ENCODE measurements around the gene ATP9A.
"Not testable (repeated sequence)": the region's sequence is repeated elsewhere in the genome, so short reads cannot be mapped to it uniquely, and the experiment has no call there.

ATP9A gene

DNA sequence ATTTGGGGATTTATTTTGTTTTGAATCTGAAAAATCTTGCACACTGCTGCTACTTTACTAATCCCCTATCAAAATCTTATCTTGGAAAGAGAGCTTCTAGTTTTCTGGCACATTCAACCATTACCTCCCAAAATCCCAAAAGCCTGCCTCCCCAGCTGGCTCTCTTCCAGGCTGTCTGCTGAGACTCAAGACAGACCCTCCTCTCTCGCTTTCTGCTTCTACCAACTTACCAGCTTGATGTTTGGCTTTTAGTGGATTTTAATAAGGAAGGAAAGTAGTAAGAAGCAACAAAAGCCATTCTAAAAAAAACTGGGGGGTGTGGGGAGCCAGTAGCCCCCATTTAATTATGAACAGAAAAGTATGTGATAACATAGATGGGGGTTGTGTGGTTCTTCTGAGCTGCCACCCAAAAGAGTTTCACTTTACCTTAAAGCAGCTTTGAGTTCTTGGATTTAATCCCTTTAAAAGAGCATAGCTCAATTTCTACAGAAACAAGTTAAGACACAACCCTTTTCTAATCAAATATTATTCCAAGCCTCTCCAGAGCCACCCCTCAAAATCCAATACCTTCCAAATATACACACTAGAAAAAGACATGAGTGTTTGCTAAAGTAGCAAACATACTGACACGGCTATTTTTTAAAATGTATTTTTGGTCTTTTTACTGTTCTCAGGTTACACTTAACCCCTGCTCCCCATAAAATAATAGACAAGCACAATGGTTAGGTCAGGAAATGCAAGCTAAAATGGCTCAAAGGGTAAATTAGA lies 71.7 kb downstream of the ATP9A start:
- Histone ChIP-seq H3K4me1 (ENCODE audit: control insufficient read depth, insufficient read depth, low read length, poor library complexity, severe bottlenecking) (no peaks in the 10 kb centered on the region), H3K9me3 (ENCODE audit: control insufficient read depth, low read length) (no peaks in the 10 kb centered on the region), H3K27ac (ENCODE audit: insufficient read depth, low read length, poor library complexity, severe bottlenecking) (no peak overlapping the region), H3K27me3 (replicated peaks; ENCODE audit: control insufficient read depth, insufficient read depth, low read length, poor library complexity, severe bottlenecking) (peaks cover 3% of the 10 kb centered on the region), H3K36me3 (ENCODE audit: control insufficient read depth, insufficient read depth, low read length) (no peaks in the 10 kb centered on the region), H3K4me3 (ENCODE audit: insufficient read depth, low read depth, low read length, poor library complexity, severe bottlenecking) (no peak overlapping the region)
- no peak for DNase-seq

DNA sequence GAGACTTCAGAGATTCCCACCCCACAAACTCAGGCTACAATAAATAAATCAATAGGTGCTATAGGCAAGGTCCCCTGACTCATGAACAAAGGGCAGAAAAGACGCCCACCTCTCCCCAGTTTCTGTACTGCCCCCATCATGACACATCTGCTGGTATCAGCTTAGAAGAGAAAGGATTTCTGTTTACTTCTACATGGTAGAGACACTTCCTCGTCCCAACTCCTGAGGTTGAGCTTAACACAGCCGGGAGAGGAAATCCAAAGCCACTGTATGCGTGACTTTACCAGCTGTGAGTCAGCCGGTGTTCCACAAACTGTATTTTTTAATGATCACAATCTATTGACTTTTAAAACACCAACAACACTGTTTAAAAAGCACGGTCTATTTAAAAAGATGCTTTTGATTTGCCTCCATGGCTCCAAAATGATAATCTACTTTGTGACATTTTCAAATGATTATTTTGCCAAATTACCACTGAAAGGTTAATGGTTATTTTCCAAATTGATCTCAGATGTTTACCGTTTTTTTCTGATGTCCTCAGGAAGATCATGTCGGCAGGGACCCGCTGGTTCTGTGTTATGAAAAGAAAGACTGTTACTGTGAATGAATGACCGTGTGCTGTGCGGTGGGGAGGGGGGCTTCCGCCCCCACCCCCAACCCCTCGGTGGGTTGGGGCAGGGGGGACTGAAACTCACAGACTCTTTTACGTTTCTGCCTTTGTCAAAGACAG lies 72.5 kb downstream of the ATP9A start:
- Histone ChIP-seq H3K27ac (ENCODE audit: insufficient read depth, low read length, poor library complexity, severe bottlenecking) (no peak overlapping the region), H3K9me3 (ENCODE audit: control insufficient read depth, low read length) (no peaks in the 10 kb centered on the region), H3K36me3 (ENCODE audit: control insufficient read depth, insufficient read depth, low read length) (no peaks in the 10 kb centered on the region), H3K4me3 (ENCODE audit: insufficient read depth, low read depth, low read length, poor library complexity, severe bottlenecking) (no peak overlapping the region), H3K27me3 (replicated peaks; ENCODE audit: control insufficient read depth, insufficient read depth, low read length, poor library complexity, severe bottlenecking) (peaks cover 3% of the 10 kb centered on the region), H3K4me1 (ENCODE audit: control insufficient read depth, insufficient read depth, low read length, poor library complexity, severe bottlenecking) (no peaks in the 10 kb centered on the region)
- no peak for DNase-seq

DNA sequence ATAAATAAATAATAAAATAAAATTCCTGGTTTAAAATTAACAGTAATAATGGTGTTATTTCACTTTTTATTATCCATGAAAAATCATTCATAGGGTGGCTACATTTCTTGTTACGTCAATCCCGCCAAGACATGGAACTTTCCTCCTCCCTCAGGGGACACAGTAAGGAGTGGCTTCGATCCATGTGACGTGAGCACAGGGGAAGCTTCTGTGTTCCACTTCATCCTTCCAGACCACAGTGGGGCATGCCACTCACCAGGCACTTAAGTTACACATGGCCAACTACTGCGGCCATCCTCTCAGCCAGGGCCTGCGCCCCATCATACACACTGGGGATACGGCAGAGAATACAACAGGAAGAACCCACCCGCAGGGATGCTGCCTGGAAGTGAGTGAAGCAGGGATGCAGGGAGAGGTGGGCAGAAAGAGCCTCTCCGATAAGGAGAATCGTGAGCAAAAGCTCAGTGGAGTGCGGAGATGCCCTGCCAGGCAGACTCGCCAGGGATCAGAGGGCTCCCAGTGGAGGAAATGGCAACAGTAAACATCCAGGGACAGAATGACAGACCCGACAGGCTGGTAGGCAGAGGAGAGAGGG lies 75.3 kb downstream of the ATP9A start:
- DNase-seq, result no peak
- Histone ChIP-seq H3K9me3 (ENCODE audit: control insufficient read depth, low read length) (no peaks in the 10 kb centered on the region), H3K4me1 (ENCODE audit: control insufficient read depth, insufficient read depth, low read length, poor library complexity, severe bottlenecking) (no peaks in the 10 kb centered on the region), H3K27ac (ENCODE audit: insufficient read depth, low read length, poor library complexity, severe bottlenecking) (no peak overlapping the region), H3K27me3 (replicated peaks; ENCODE audit: control insufficient read depth, insufficient read depth, low read length, poor library complexity, severe bottlenecking) (peaks cover under 1% of the 10 kb centered on the region), H3K4me3 (ENCODE audit: insufficient read depth, low read depth, low read length, poor library complexity, severe bottlenecking) (no peak overlapping the region), H3K36me3 (ENCODE audit: control insufficient read depth, insufficient read depth, low read length) (no peaks in the 10 kb centered on the region)

DNA sequence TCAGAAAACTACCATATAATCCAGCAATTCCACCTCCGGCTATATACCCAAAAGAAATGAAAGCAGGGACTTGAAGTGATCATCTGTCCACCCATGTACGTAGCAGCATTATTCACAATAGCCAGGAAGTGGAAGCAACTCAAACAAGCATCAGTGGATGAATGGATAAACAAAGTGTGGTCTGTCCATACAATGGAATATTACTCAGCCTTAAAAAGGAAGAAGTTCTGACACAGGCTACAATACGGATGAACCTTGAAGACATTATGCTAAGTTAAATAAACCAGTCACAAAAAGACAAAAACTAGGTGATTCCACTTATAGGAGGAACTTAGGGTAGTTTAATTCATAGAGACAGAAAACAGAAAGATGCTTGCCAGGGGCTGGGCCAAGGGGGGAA lies 76.5 kb downstream of the ATP9A start:
- H3K27me3 ChIP-seq (replicated peaks; ENCODE audit: control insufficient read depth, insufficient read depth, low read length, poor library complexity, severe bottlenecking), result no peaks in the 10 kb centered on the region

DNA sequence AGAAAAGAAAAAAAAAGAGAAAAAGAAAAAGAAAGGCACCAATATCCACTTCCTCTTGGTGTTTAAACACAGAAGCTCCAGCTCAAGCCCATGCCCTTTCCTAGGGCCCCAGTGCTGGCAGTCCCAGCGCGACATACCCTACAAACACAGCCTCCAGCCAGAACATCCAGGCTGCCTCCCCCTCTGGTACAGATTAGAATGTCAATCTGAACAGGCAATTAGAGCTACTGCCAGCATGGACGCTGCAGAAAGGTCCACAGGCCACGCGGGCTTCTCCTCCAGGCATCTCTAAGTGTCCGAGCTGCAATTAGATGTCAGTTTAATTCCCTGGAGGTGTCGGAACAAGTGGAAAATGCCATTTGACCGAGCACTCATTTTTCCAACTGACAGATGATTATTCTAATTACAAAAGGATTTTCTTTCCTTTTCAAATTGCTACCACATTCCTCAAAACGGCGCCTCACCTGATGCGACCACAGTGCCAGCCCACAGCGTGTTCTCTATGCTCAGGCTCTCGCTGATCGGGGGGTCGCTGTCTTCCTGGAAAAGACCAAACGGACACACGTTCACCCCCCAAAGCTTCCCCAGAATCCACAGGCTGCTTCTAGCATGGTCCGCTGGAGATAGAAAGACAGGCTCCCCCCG lies 79.5 kb downstream of the ATP9A start:
- H3K27me3 ChIP-seq (replicated peaks; ENCODE audit: control insufficient read depth, insufficient read depth, low read length, poor library complexity, severe bottlenecking), result no peaks in the 10 kb centered on the region
- no peak for DNase-seq
- no peaks in the 10 kb centered on the region for H3K9me3 ChIP-seq (ENCODE audit: control insufficient read depth, low read length)
- no peaks in the 10 kb centered on the region for H3K4me1 ChIP-seq (ENCODE audit: control insufficient read depth, insufficient read depth, low read length, poor library complexity, severe bottlenecking)
- H3K27ac ChIP-seq (ENCODE audit: insufficient read depth, low read length, poor library complexity, severe bottlenecking), result no peak overlapping the region
- no peak overlapping the region for H3K4me3 ChIP-seq (ENCODE audit: insufficient read depth, low read depth, low read length, poor library complexity, severe bottlenecking)
- H3K36me3 ChIP-seq (ENCODE audit: control insufficient read depth, insufficient read depth, low read length), result no peaks in the 10 kb centered on the region

More for the DNA sequence above, 76.5 kb downstream of the ATP9A start:
- no peaks in the 10 kb centered on the region for H3K4me1 ChIP-seq (ENCODE audit: control insufficient read depth, insufficient read depth, low read length, poor library complexity, severe bottlenecking)
- DNase-seq, result no peak
- H3K4me3 ChIP-seq (ENCODE audit: insufficient read depth, low read depth, low read length, poor library complexity, severe bottlenecking), result no peak overlapping the region
- H3K9me3 ChIP-seq (ENCODE audit: control insufficient read depth, low read length), result no peaks in the 10 kb centered on the region
- no peaks in the 10 kb centered on the region for H3K36me3 ChIP-seq (ENCODE audit: control insufficient read depth, insufficient read depth, low read length)
- no peak overlapping the region for H3K27ac ChIP-seq (ENCODE audit: insufficient read depth, low read length, poor library complexity, severe bottlenecking)

DNA sequence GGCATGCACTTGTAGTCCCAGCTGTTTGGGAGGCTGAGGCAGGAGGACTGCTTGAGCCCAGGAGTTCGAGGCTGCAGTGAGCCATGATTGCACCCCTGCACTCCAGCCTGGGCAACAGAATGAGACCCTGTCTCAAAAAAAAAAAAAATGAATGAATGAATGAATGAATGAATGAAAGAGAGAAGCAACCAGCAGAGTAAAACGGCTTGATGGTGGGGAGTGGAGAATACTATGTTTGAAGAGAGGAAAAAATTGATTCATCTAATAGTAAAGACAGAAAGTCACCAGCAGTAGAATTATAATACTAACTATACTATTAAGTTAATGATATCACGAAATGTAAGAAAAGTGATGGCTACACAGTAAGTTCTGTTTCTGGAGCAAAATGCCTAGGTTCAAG lies 80.6 kb downstream of the ATP9A start:
- H3K27me3 ChIP-seq (replicated peaks; ENCODE audit: control insufficient read depth, insufficient read depth, low read length, poor library complexity, severe bottlenecking), result no peaks in the 10 kb centered on the region
- no peaks in the 10 kb centered on the region for H3K4me1 ChIP-seq (ENCODE audit: control insufficient read depth, insufficient read depth, low read length, poor library complexity, severe bottlenecking)
- no peaks in the 10 kb centered on the region for H3K36me3 ChIP-seq (ENCODE audit: control insufficient read depth, insufficient read depth, low read length)
- no peak for DNase-seq
- no peak overlapping the region for H3K4me3 ChIP-seq (ENCODE audit: insufficient read depth, low read depth, low read length, poor library complexity, severe bottlenecking)
- H3K9me3 ChIP-seq (ENCODE audit: control insufficient read depth, low read length), result no peaks in the 10 kb centered on the region
- H3K27ac ChIP-seq (ENCODE audit: insufficient read depth, low read length, poor library complexity, severe bottlenecking), result no peak overlapping the region

DNA sequence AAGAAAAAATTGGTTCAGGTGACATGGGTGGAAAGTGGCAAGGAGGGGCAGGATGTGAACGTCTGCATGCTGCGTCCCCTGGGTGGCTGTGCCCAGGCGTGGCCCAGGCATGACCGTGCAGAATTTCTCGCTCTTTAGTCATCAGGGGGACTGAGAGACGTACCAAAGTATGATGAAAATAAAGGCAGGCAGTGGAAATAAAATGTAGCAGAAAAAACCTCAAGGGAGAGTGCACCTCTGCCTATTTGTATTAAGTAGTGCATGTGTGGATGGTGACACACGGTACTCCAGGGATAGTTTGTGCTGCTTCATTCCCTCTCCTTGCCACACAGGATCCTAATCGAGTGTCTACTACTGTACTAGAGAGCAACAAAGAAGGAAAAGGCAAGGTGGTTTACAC lies 81.1 kb downstream of the ATP9A start:
- Histone ChIP-seq H3K9me3 (ENCODE audit: control insufficient read depth, low read length) (no peaks in the 10 kb centered on the region), H3K36me3 (ENCODE audit: control insufficient read depth, insufficient read depth, low read length) (no peaks in the 10 kb centered on the region), H3K4me1 (ENCODE audit: control insufficient read depth, insufficient read depth, low read length, poor library complexity, severe bottlenecking) (no peaks in the 10 kb centered on the region), H3K27ac (ENCODE audit: insufficient read depth, low read length, poor library complexity, severe bottlenecking) (no peak overlapping the region), H3K27me3 (replicated peaks; ENCODE audit: control insufficient read depth, insufficient read depth, low read length, poor library complexity, severe bottlenecking) (no peaks in the 10 kb centered on the region), H3K4me3 (ENCODE audit: insufficient read depth, low read depth, low read length, poor library complexity, severe bottlenecking) (no peak overlapping the region)
- DNase-seq, result no peak

DNA sequence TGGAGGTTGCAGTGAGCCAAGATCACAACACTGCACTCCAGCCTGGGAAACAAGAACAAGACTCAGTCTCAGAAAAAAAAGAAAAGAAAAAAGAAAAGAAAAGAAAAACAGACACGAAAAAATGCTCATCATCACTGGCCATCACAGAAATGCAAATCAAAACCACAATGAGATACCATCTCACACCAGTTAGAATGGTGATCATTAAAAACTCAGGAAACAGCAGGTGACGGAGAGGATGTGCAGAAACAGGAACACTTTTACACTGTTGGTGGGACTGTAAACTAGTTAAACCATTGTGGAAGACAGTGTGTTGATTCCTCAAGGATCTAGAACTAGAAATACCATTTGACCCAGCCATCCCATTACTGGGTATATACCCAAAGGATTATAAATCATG lies 82.7 kb downstream of the ATP9A start:
- H3K27me3 ChIP-seq (replicated peaks; ENCODE audit: control insufficient read depth, insufficient read depth, low read length, poor library complexity, severe bottlenecking); DNase-seq; H3K4me3 ChIP-seq (ENCODE audit: insufficient read depth, low read depth, low read length, poor library complexity, severe bottlenecking); H3K9me3 ChIP-seq (ENCODE audit: control insufficient read depth, low read length); H3K27ac ChIP-seq (ENCODE audit: insufficient read depth, low read length, poor library complexity, severe bottlenecking); H3K36me3 ChIP-seq (ENCODE audit: control insufficient read depth, insufficient read depth, low read length); H3K4me1 ChIP-seq (ENCODE audit: control insufficient read depth, insufficient read depth, low read length, poor library complexity, severe bottlenecking): not testable (repeated sequence)

DNA sequence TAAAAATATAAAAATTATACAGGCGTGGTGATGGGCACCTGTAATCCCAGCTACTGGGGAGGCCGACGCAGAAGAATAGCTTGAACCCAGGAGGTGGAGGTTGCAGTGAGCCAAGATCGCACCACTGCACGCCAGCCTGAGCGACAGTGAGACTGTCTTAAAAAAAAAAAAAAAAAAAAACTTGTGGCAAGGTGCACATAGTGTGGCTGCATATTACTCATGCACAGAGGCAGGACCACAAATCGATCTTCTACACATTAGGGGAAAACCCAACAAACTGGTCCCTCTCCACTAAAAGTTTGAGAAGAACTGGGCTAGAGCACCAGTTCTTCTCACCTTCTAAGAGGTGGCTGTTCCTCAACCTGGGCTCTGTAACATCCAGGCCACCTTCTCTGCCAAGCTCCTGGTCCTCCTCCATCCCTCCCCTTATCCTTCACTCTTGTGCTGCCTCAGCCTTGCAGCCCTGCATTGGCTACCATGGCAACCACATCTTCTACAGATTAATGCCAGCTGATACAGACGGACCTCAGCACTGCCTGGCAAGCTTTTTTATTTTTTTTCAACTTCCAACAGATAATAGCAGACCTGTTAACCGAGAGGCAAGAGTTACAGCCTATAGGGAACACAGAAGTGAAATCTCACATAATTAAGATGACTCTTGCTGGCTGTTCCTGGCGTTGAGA lies 88.0 kb downstream of the ATP9A start:
- Histone ChIP-seq H3K27me3 (replicated peaks; ENCODE audit: control insufficient read depth, insufficient read depth, low read length, poor library complexity, severe bottlenecking) (no peaks in the 10 kb centered on the region), H3K36me3 (ENCODE audit: control insufficient read depth, insufficient read depth, low read length) (no peaks in the 10 kb centered on the region)

More for the DNA sequence above, 88.0 kb downstream of the ATP9A start:
- no peak overlapping the region for H3K4me3 ChIP-seq (ENCODE audit: insufficient read depth, low read depth, low read length, poor library complexity, severe bottlenecking)
- no peaks in the 10 kb centered on the region for H3K4me1 ChIP-seq (ENCODE audit: control insufficient read depth, insufficient read depth, low read length, poor library complexity, severe bottlenecking)
- H3K27ac ChIP-seq (ENCODE audit: insufficient read depth, low read length, poor library complexity, severe bottlenecking), result no peak overlapping the region
- no peaks in the 10 kb centered on the region for H3K9me3 ChIP-seq (ENCODE audit: control insufficient read depth, low read length)
- DNase-seq, result no peak
